SK-N-MC (cell line): Measurements from ENCODE around the gene DDX25.

Experiments
- EZH2 ChIP-seq: fragments of 200-600 bp; sonication (generic); IDR thresholded peaks from one replicate; pipeline ENCODE4 v1.6.1; 2017; ENCODE audit warnings: antibody characterized with exemption
- POLR2AphosphoS5 ChIP-seq: IDR thresholded peaks from 2 replicates; pipeline ENCODE4 v1.6.1; 2012; ENCODE audit warnings: mild to moderate bottlenecking, low read depth, low read length, borderline replicate concordance

GRCh38 chr11:125946712-125947418 is 42.6 kb downstream of the DDX25 start:
- TF ChIP-seq POLR2AphosphoS5 (no peak), EZH2 (no peak)
